ENCODE measurements around the gene IL13. TPM values are rescaled to one million over a fixed set of nuclear protein-coding genes. Genes with fewer than 3 reads are reported as not detected.
A peak's percentile ranks its signal among the peaks of the same experiment; 100 is the strongest.

The IL13 gene
- total RNA-seq, 1 experiment from 2014 or later = not detected

DNA sequence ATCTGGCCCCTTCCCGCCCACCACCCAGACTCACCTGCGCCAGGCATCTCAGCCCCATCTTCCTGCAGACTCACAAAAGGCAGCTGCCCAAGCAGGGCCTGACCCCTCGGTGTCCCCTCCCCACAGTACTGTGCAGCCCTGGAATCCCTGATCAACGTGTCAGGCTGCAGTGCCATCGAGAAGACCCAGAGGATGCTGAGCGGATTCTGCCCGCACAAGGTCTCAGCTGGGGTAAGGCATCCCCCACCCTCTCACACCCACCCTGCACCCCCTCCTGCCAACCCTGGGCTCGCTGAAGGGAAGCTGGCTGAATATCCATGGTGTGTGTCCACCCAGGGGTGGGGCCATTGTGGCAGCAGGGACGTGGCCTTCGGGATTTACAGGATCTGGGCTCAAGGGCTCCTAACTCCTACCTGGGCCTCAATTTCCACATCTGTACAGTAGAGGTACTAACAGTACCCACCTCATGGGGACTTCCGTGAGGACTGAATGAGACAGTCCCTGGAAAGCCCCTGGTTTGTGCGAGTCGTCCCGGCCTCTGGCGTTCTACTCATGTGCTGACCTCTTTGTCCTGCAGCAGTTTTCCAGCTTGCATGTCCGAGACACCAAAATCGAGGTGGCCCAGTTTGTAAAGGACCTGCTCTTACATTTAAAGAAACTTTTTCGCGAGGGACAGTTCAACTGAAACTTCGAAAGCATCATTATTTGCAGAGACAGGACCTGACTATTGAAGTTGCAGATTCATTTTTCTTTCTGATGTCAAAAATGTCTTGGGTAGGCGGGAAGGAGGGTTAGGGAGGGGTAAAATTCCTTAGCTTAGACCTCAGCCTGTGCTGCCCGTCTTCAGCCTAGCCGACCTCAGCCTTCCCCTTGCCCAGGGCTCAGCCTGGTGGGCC lies 1.9 kb downstream of the IL13 start:
- H3K4me3 Mint-ChIP-seq (ENCODE audit: unreplicated experiment) = no peak overlapping the region
- H3K36me3 Mint-ChIP-seq (ENCODE audit: insufficient read depth, unreplicated experiment) = peaks cover 6% of the 10 kb centered on the region
- intact Hi-C loops (cut with micrococcal nuclease) = no loop called here
- H3K9me3 Mint-ChIP-seq (ENCODE audit: unreplicated experiment) = no peaks in the 10 kb centered on the region
- H3K4me1 Mint-ChIP-seq (ENCODE audit: insufficient read depth, unreplicated experiment) = no peaks in the 10 kb centered on the region
- POLR2A ChIA-PET = no interaction called here
- no peak for DNase-seq (ENCODE audit: unreplicated experiment)
- H3K27ac Mint-ChIP-seq (ENCODE audit: low read depth, unreplicated experiment) = no peak overlapping the region
- TF ChIP-seq, protein P1, sequence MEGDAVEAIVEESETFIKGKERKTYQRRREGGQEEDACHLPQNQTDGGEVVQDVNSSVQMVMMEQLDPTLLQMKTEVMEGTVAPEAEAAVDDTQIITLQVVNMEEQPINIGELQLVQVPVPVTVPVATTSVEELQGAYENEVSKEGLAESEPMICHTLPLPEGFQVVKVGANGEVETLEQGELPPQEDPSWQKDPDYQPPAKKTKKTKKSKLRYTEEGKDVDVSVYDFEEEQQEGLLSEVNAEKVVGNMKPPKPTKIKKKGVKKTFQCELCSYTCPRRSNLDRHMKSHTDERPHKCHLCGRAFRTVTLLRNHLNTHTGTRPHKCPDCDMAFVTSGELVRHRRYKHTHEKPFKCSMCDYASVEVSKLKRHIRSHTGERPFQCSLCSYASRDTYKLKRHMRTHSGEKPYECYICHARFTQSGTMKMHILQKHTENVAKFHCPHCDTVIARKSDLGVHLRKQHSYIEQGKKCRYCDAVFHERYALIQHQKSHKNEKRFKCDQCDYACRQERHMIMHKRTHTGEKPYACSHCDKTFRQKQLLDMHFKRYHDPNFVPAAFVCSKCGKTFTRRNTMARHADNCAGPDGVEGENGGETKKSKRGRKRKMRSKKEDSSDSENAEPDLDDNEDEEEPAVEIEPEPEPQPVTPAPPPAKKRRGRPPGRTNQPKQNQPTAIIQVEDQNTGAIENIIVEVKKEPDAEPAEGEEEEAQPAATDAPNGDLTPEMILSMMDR (IDR thresholded peaks at IDR 0.05; ENCODE audit: unreplicated experiment) = no peak
- BruUV-seq (replicated peaks) = no TSS peak
- H3K27me3 Mint-ChIP-seq (ENCODE audit: insufficient read depth, unreplicated experiment) = no peaks in the 10 kb centered on the region
- CTCF ChIA-PET = interaction anchor here (0.7 to 0.8 kb wide), 2 partner anchors 9 to 160 kb away, joined by 3 to 6 read pairs; no protein-coding TSS in a partner anchor

DNA sequence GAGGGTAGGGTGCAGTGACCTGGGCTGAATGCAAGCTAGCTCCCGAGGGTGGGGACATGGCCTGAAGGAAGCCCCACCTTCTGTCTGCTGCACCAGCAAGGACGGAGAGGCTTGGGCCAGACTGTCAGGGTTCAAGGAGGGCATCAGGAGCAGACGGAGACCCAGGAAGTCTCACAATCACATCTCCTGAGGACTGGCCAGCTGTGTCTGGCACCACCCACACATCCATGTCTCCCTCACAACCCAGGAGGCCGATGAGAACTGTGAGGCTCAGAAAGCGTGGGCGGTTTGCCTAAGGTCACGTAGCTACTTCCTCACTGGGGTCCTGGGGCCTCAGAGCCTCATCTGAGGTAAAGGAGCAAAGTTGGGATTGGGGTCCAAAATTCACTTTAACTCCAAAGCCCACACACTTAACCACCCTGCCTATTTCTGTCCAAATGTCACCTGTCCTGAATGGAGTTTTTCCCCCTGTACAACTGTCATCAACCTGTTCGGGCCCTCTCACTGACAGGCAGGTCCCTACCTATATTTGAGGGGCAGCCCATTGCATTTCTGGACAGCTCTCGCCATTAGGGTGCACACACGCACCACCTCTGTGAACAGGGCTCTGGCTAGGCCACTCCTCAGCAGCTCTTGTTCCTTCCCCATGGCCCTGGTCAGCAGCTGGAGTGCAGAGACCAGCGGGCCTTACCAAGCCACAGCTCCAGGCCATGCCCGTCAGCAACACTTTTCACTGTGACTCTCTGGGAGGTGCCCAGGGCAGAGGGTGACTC lies 3.4 kb downstream of the IL13 start:
- ChIA-PET POLR2A (interaction anchor here (0.9 kb wide), 1 partner anchor 13 kb away, joined by 3 read pairs; no protein-coding TSS in a partner anchor), CTCF (interaction anchor here (0.6 to 1.3 kb wide), 4 partner anchors 13 to 272 kb away, joined by 3 to 4 read pairs (median 4); no protein-coding TSS in a partner anchor)
- no peak overlapping the region for H3K4me3 Mint-ChIP-seq (ENCODE audit: unreplicated experiment)
- intact Hi-C loops (cut with micrococcal nuclease) = loop anchor here (1.0 kb wide), 1 partner anchor 159 kb away; no protein-coding TSS in a partner anchor
- TF ChIP-seq, protein P1 (IDR thresholded peaks at IDR 0.05; ENCODE audit: unreplicated experiment) = no peak
- no peaks in the 10 kb centered on the region for H3K4me1 Mint-ChIP-seq (ENCODE audit: insufficient read depth, unreplicated experiment)
- H3K27ac Mint-ChIP-seq (ENCODE audit: low read depth, unreplicated experiment) = peak overlapping the region; percentile 21
- DNase-seq (ENCODE audit: unreplicated experiment) = peak; percentile 28
- no peaks in the 10 kb centered on the region for H3K9me3 Mint-ChIP-seq (ENCODE audit: unreplicated experiment)
- peaks cover 6% of the 10 kb centered on the region for H3K36me3 Mint-ChIP-seq (ENCODE audit: insufficient read depth, unreplicated experiment)
- no TSS peak for BruUV-seq (replicated peaks)
- no peaks in the 10 kb centered on the region for H3K27me3 Mint-ChIP-seq (ENCODE audit: insufficient read depth, unreplicated experiment)

GRCh38 chr5:132662004-132662401 lies 4.0 kb downstream of the IL13 start:
- peaks cover 6% of the 10 kb centered on the region for H3K36me3 Mint-ChIP-seq (ENCODE audit: insufficient read depth, unreplicated experiment)
- no peaks in the 10 kb centered on the region for H3K4me1 Mint-ChIP-seq (ENCODE audit: insufficient read depth, unreplicated experiment)
- H3K27me3 Mint-ChIP-seq (ENCODE audit: insufficient read depth, unreplicated experiment) = no peaks in the 10 kb centered on the region
- TF ChIP-seq, protein P1 (IDR thresholded peaks at IDR 0.05; ENCODE audit: unreplicated experiment) = no peak
- H3K27ac Mint-ChIP-seq (ENCODE audit: low read depth, unreplicated experiment) = no peak overlapping the region
- intact Hi-C loops (cut with micrococcal nuclease) = no loop called here
- no peak overlapping the region for H3K4me3 Mint-ChIP-seq (ENCODE audit: unreplicated experiment)
- ChIA-PET CTCF (interaction anchor here (0.6 to 1.3 kb wide), 3 partner anchors 13 to 271 kb away, joined by 3 to 4 read pairs (median 4); no protein-coding TSS in a partner anchor), POLR2A (no interaction called here)
- BruUV-seq (replicated peaks) = no TSS peak
- no peak for DNase-seq (ENCODE audit: unreplicated experiment)
- H3K9me3 Mint-ChIP-seq (ENCODE audit: unreplicated experiment) = no peaks in the 10 kb centered on the region

Measured in MCF 10A (cell line).